Activated CD4-positive, alpha-beta T cell treated with anti-CD3 and anti-CD28 coated beads, Interleukin-10, Interleukin-2, amounts not matched to agents 100 ng/mL and 50 ng/mL, durations not matched to agents 16 hours and 8 hours (primary cell): ENCODE results near the gene CORO1C.

ENCODE experiments used
- DNase-seq: peaks from one replicate; pipeline ENCODE4 v3.0.0-alpha.2; 2020

Gene CORO1C

GRCh38 chr12:108646600-108647579 lies 84.4 kb downstream of the CORO1C start:
- DNase-seq: no peak

- no peak for DNase-seq
Observed at GRCh38 chr12:108645686-108646599, 85.4 kb downstream of the CORO1C start.

- no peak for DNase-seq
Observed at GRCh38 chr12:108644811-108645120, 86.6 kb downstream of the CORO1C start.

GRCh38 chr12:108643941-108644810 lies 87.1 kb downstream of the CORO1C start:
- DNase-seq: no peak

- DNase-seq: no peak
Observed at GRCh38 chr12:108642899-108643654, 88.2 kb downstream of the CORO1C start.

GRCh38 chr12:108642269-108642870 lies 88.9 kb downstream of the CORO1C start:
- DNase-seq: no peak

- DNase-seq: no peak
Observed at GRCh38 chr12:108641446-108642268, 89.7 kb downstream of the CORO1C start.

- no peak for DNase-seq
Observed at GRCh38 chr12:108640802-108641445, 90.4 kb downstream of the CORO1C start.

GRCh38 chr12:108638997-108639822 lies 92.1 kb downstream of the CORO1C start:
- no peak for DNase-seq

- no peak for DNase-seq
Observed at GRCh38 chr12:108638141-108638827, 93.0 kb downstream of the CORO1C start.

GRCh38 chr12:108637222-108637971 lies 93.9 kb downstream of the CORO1C start:
- DNase-seq: no peak

GRCh38 chr12:108635997-108636808 lies 95.1 kb downstream of the CORO1C start:
- DNase-seq: no peak

- peak; percentile 87 for DNase-seq
Observed at GRCh38 chr12:108635201-108635996, 95.9 kb downstream of the CORO1C start.

- DNase-seq: peak; percentile 92
Observed at GRCh38 chr12:108634341-108634751, 97.0 kb downstream of the CORO1C start.

- peak; percentile 95 for DNase-seq
Observed at GRCh38 chr12:108633534-108634248, 97.6 kb downstream of the CORO1C start, which contains the start of gene SELPLG. Gene SELPLG, minus strand, starts transcription at chr12:108633894. Its CDS starts 9,587 bp downstream, at chr12:108624307.
